Testis (tissue), 3 donors: ENCODE measurements around the gene TFF2. TPM values are rescaled to one million over a fixed set of nuclear protein-coding genes. Genes with fewer than 3 reads are reported as not detected.

ENCODE experiments used
- DNase-seq: peaks from one replicate; pipeline ENCODE4 v3.0.0-alpha.2; 2019
- H3K27ac ChIP-seq, 2 donors: fragments of 200-600 bp; sonication (generic); one replicate each; pipeline ENCODE4 v1.5.1; 2019
- H3K27me3 ChIP-seq: fragments of 200-600 bp; sonication (generic); one replicate; pipeline ENCODE4 v1.5.1; 2019
- H3K36me3 ChIP-seq: fragments of 200-600 bp; sonication (generic); one replicate; pipeline ENCODE4 v1.5.1; 2017; ENCODE audit warnings: low read depth; ENCODE audit errors: missing control alignments
- H3K4me1 ChIP-seq: fragments of 200-600 bp; sonication (generic); one replicate; pipeline ENCODE4 v1.5.1; 2019
- H3K4me3 ChIP-seq, 2 donors: fragments of 200-600 bp; sonication (generic); one replicate each; pipeline ENCODE4 v1.5.1; 2017 to 2019
- H3K9me3 ChIP-seq: fragments of 200-600 bp; sonication (generic); one replicate; pipeline ENCODE4 v1.5.1; 2017
- POLR2A ChIP-seq: fragments of 450-650 bp; IDR thresholded peaks from one replicate; pipeline ENCODE4 v1.6.1; 2017; ENCODE audit warnings: antibody characterized with exemption, mild to moderate bottlenecking, moderate library complexity
- WGBS, 2 donors: methylation state at CpG; one replicate each; pipeline ENCODE4 v1.1.5; 2018; 5-methylcytosine and 5-hydroxymethylcytosine counted together
- intact Hi-C: fragments of 100-400 bp; cut with DNase I; formaldehyde crosslinking; loops from one replicate; pipeline ENCODE4 v1.15.1; 2023; ENCODE audit warnings: low total_unique reads
- polyA plus RNA-seq: library from polyadenylated mRNA; stranded (reverse); fragments of 350-450 nt; fragmentation: Illumina TruSeq; extraction: RNeasy Lipid Tissue Mini Kit (QIAGEN cat#74804); gene quantifications from one replicate; pipeline ENCODE4 v1.2.3, GENCODE V29; 2014; ENCODE audit warnings: low read depth, low replicate concordance; ENCODE audit not compliant: insufficient read depth
- total RNA-seq, 2 donors: library from RNA; depleted of rRNA; stranded (reverse); fragments of >200 nt; gene quantifications; one replicate each; pipeline ENCODE4 v1.2.3, GENCODE V29; 2016
- TF ChIP-seq, protein P1 (sequence below), 3 experiments: fragments of 450-650 bp in 2 of 3; fragments of 200-600 bp in 1 of 3; sonication (generic) in 1 of 3; IDR thresholded peaks; one replicate each; pipeline ENCODE4 v1.5.1; 2016 to 2019; ENCODE audit warnings: antibody characterized with exemption in 3 of 3, mild to moderate bottlenecking in 2 of 3, moderate library complexity in 1 of 3

The TFF2 gene
- total and polyA plus RNA-seq, 3 donors from 2014 or later, result not detected

DNA sequence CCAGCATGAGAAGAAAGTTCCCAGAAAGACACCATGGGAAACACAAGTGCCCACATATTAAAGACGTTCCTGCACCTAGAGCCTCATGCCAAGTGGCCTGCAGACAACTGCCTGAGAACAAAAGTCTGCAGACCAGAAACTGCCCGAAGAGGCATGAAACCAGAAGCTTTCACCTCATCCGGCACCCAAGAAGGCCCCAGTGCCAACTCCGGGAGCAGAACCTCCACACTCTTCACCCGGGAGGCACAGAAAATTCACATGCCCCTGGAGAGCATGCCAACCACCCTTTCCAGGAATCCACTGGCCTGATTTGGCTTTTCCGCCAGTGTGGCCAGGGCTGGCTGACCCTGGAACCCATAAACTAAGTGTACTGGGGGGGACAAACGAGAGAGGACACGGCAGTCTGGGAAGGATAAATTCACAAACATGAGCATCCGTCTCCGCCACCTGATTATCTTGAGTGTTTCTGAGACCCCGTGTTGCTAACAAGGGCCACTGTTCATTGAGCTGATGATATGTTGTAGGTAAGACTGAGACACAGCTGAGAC, 6.8 kb downstream of the TFF2 start:
- H3K9me3 ChIP-seq, result no peaks in the 10 kb centered on the region
- H3K4me3 ChIP-seq, result no peak overlapping the region
- no peaks in the 10 kb centered on the region for H3K27me3 ChIP-seq
- TF ChIP-seq POLR2A, result no peak
- TF ChIP-seq, protein P1, sequence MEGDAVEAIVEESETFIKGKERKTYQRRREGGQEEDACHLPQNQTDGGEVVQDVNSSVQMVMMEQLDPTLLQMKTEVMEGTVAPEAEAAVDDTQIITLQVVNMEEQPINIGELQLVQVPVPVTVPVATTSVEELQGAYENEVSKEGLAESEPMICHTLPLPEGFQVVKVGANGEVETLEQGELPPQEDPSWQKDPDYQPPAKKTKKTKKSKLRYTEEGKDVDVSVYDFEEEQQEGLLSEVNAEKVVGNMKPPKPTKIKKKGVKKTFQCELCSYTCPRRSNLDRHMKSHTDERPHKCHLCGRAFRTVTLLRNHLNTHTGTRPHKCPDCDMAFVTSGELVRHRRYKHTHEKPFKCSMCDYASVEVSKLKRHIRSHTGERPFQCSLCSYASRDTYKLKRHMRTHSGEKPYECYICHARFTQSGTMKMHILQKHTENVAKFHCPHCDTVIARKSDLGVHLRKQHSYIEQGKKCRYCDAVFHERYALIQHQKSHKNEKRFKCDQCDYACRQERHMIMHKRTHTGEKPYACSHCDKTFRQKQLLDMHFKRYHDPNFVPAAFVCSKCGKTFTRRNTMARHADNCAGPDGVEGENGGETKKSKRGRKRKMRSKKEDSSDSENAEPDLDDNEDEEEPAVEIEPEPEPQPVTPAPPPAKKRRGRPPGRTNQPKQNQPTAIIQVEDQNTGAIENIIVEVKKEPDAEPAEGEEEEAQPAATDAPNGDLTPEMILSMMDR (IDR thresholded peaks at IDR 0.05), result no peak
- no peak overlapping the region for H3K27ac ChIP-seq
- 79 to 88% methylated on average over 11 of the region's 11 CpGs for WGBS, 2 donors
- H3K4me1 ChIP-seq, result no peaks in the 10 kb centered on the region
- no peaks in the 10 kb centered on the region for H3K36me3 ChIP-seq
- peak; percentile 1 for DNase-seq
- intact Hi-C loops, result no loop called here

- 86 to 95% methylated on average over 6 of the region's 6 CpGs for WGBS, 2 donors
- intact Hi-C loops, result no loop called here
- no peak overlapping the region for H3K27ac ChIP-seq
Observed at GRCh38 chr21:42343556-42343955, 7.2 kb downstream of the TFF2 start.

GRCh38 chr21:42343101-42343500, 7.7 kb downstream of the TFF2 start:
- WGBS, 2 donors, result 89 to 94% methylated on average over 10 of the region's 10 CpGs
- no peaks in the 10 kb centered on the region for H3K27me3 ChIP-seq
- H3K27ac ChIP-seq, result no peak overlapping the region
- TF ChIP-seq, protein P1 (IDR thresholded peaks at IDR 0.05), result no peak
- no peak for TF ChIP-seq POLR2A
- intact Hi-C loops, result no loop called here
- no peak for DNase-seq
- no peaks in the 10 kb centered on the region for H3K4me1 ChIP-seq
- H3K4me3 ChIP-seq, result no peak overlapping the region
- H3K36me3 ChIP-seq, result no peaks in the 10 kb centered on the region
- H3K9me3 ChIP-seq, result no peaks in the 10 kb centered on the region

More at GRCh38 chr21:42343556-42343955, 7.2 kb downstream of the TFF2 start:
- Histone ChIP-seq H3K4me1 (no peaks in the 10 kb centered on the region), H3K36me3 (no peaks in the 10 kb centered on the region), H3K4me3 (no peak overlapping the region), H3K9me3 (no peaks in the 10 kb centered on the region), H3K27me3 (no peaks in the 10 kb centered on the region)
- TF ChIP-seq, protein P1 (IDR thresholded peaks at IDR 0.05), result no peak
- TF ChIP-seq POLR2A, result no peak
- DNase-seq, result no peak

DNA sequence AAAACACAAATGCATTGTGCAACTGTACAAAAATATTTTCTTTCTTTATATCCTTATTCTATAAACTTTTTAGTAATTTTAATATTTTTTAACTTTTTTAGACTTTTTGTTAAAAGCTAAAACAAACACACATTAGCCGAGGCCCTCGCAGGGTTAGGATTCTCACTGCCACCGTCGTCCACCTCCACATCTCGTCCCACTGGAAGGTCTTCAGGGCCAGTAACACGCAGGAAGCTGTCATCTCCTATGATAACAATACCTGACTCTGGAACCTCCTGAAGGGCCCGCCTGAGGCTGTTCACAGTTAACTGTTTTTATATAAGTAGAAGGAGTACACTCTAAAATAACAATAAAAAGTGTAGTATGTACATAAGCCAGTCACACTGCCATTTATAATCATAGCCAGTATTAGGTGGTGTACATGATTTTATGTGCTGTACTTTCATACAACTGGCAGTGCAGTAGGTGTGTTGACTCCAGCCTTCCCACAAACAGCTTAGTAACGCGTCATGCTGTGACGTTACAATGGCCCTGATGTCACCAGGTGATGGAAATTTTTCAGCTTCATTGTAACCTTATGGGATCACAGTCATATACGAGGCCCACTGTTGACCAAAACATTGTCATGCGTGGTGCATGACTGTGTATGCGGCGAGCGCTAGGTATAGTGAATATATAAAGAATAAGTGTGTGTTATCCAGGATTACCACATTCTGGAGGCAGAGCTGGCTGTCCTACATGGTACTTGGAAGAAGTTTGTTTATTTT, 8.8 kb downstream of the TFF2 start:
- no peak for DNase-seq
- no peak for TF ChIP-seq POLR2A
- TF ChIP-seq, protein P1 (IDR thresholded peaks at IDR 0.05), result no peak
- H3K9me3 ChIP-seq, result no peaks in the 10 kb centered on the region
- H3K4me3 ChIP-seq, result no peak overlapping the region
- intact Hi-C loops, result no loop called here
- H3K36me3 ChIP-seq, result no peaks in the 10 kb centered on the region
- 92 to 97% methylated on average over 15 of the region's 15 CpGs for WGBS, 2 donors
- no peaks in the 10 kb centered on the region for H3K4me1 ChIP-seq
- no peaks in the 10 kb centered on the region for H3K27me3 ChIP-seq
- no peak overlapping the region for H3K27ac ChIP-seq
